GM12865 (cell line): ENCODE measurements around the gene ACTRT2.

Source experiments
- DNase-seq: peaks from one replicate; pipeline ENCODE4 v3.0.0; 2010; ENCODE audit warnings: low read depth
- H3K4me3 ChIP-seq: 2 replicates; pipeline ENCODE4 v1.5.1; 2011; ENCODE audit warnings: mild to moderate bottlenecking, low read depth, low read length, control low read depth
- TF ChIP-seq, protein P1 (sequence below): IDR thresholded peaks from 2 replicates; pipeline ENCODE4 v1.5.1; 2011; ENCODE audit warnings: low read length, control low read depth, low read depth, inconsistent platforms; ENCODE audit not compliant: insufficient read depth; ENCODE audit errors: missing control alignments

ACTRT2 gene

DNA sequence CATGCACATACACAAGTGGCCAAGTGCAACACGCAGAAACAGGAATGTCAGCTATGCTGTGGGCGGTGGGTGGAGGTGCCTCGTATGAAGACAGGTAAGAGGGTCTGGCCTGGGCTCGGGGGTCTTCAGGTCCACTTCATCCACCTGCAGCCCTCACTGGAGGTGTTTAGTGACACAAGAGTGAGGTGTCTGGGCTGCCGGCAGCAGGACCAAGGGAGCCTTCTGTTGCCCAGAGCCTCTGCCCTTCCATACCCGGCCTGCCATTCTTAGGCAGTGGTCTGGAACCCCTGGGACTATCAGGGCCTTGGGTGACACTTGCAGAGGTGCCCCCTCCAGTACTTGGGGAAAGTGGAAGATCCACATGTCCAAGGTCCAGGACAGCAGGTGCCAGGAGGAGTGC lies 21.7 kb upstream of the ACTRT2 start:
- TF ChIP-seq, protein P1, sequence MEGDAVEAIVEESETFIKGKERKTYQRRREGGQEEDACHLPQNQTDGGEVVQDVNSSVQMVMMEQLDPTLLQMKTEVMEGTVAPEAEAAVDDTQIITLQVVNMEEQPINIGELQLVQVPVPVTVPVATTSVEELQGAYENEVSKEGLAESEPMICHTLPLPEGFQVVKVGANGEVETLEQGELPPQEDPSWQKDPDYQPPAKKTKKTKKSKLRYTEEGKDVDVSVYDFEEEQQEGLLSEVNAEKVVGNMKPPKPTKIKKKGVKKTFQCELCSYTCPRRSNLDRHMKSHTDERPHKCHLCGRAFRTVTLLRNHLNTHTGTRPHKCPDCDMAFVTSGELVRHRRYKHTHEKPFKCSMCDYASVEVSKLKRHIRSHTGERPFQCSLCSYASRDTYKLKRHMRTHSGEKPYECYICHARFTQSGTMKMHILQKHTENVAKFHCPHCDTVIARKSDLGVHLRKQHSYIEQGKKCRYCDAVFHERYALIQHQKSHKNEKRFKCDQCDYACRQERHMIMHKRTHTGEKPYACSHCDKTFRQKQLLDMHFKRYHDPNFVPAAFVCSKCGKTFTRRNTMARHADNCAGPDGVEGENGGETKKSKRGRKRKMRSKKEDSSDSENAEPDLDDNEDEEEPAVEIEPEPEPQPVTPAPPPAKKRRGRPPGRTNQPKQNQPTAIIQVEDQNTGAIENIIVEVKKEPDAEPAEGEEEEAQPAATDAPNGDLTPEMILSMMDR, result no peak
- DNase-seq, result no peak
- no peak overlapping the region for H3K4me3 ChIP-seq

DNA sequence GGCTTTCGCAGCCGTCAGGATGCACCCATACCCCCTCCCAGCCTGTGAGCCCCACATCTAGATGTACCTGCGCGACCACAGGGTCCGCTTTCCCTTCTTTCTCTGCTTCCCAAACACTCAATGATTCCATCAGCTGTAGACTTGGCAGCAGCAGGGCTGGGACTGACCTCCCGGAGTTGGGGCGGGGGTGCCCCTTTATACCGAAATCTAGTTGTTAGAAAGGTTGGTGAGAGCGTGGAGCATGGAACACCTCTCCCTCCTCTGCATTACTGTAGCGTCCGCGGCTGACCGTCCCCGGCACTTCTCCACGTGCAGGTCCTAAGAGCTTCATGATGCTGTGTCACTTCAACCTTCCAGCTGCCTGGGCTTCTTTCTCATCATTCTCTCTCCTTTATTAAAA lies 21.1 kb upstream of the ACTRT2 start:
- DNase-seq, result no peak
- no peak overlapping the region for H3K4me3 ChIP-seq
- TF ChIP-seq, protein P1, result no peak

DNA sequence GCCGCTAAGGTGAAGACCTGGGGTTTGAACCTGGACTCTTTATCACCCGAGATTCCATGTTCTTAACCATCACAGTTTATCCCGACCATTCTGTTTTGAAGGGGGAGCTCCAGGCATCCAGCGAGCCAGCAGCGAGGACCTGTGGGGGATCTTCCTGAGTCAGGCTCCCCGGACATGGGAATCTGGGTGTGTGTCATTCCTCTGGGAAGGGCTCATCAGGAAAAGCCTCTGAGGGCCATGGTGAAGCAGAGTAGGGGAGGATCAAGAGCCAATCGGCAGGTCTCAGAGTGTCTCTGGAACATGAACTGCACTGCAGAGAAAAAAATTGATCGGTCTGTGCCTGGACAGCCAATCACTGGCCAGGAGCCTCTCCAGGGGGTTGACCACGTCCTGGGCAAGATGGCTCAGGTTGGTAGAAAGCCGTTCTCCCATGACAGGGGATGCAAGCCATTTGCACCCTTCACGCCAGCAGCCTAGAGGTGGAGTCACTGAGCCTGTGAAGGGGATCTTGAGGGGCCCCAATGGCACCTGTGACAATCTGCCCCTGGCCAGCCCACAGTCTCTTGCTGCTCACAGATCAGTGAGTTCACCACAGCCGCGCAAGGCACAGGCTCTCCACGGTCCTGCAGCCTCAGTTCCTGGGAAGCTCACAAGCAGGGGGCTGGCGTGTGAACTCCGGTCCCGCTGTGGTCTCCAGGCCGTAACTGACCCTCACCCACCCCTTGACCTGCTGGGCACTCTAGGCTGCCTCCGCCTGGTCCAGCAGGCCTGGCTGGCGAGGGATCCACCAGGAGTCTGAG lies 20.4 kb upstream of the ACTRT2 start:
- H3K4me3 ChIP-seq, result no peak overlapping the region
- TF ChIP-seq, protein P1, result no peak
- no peak for DNase-seq

DNA sequence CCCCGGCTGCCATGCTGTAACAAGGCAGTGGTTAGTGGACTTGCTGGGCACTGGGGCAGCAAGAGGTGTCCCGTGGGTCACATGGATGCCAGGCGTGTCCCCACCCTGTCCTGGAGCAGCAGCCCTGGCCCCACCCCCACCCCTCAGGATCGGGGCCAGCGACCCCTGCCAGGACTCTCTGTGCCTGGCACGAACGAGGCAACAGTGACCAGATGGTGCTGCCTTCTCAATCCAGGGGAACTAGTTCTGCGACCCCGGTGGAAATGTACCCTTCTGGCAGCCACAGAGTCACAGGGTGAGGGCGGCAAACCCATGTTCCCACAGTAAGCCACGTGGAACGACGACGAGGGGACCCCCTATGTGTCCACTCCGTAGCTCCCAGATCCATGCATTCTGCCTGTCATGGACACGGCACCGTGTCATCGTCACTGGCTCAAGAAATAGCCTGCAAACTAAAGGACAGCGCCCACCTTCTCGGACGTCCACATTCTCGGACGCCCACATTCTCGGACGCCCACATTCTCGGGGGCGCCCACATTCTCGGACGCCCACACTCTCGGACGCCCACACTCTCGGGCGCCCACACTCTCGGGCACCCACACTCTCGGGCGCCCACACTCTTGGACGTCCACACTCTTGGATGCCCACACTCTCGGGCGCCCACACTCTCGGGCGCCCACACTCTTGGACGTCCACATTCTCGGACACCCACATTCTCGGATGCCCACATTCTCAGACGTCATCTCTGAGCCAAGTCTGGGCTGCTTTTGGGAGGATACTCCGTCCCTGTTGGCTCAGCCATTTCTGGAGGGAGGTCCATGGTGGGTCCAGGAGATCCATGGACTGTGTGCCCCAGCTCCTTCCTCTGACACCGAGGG lies 19.6 kb upstream of the ACTRT2 start:
- TF ChIP-seq, protein P1, result no peak
- no peak overlapping the region for H3K4me3 ChIP-seq
- DNase-seq, result no peak

DNA sequence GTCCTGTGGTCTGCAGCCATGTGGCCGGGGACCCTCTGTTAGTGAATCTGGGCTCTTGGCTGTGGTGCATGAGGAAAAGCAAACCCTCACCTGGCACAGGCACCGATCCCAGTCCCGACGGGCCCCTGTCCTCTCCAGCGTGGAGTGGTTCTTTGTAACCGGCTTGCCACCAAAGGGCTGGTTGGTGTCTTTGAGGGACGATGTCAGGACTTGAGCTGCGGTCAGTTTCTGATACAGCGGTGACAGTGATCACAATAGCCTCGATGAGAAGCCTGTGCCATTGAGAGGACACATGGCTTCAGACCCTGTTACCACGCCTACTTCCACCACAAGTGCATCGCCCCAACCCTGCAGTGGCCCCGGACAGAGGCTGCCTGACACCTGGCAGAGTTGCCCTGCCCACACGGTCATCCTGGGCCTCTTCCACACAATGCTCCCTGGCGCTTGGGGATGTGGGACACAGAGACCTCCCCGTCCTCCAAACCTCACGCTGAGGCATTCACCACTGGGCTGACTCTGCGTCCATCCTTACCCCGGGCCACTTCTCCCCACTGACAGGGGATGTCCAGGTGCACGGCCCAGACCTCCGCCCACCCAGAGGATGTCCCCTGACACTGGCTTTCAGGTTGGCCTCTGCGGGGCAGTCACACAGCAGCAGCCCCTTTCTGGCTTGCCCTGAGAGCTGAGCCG lies 18.8 kb upstream of the ACTRT2 start:
- H3K4me3 ChIP-seq, result no peak overlapping the region
- TF ChIP-seq, protein P1, result no peak
- no peak for DNase-seq

DNA sequence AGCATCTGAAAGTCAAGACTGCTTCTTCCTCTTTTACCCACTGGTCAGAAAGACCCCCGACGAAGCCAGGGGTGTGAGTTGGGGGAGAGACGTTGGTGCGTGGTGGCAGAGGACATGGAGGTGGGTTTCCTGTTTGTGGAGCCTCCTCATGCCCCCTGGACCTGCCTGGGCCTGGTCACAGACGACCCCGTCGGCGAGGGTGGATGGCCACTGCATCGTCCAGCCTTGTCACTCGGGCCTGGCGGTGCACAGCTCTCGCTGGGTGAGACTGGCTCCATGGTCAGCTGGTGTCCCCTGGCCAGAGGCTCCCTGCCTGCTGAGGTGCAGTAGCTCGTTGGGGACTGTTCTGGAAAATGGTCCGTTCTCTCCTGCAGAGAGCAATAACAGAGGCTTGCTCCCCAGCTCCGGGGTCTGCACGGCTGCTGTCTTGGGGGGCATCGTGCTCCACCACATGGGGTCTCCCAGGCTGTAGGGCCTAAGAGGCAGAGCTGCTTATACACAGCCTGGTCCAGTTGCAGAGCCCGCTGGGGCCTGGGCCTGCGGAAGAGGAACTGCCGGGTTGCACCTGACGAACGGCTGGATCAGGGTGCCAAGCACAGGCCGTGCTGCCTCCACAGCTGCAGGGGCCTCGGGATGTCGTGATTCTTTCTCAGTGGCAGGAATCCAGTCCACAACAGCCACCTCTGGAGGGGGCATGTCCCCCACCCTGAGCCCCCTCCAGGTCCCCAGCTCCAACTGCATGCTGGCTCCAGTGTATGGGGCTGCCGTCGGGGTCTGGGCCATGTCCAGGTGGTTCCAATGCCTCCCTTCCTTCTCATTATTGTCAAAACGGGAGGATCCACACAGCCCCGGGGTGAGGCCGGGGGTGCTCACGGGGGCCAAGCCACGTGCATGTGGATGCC lies 18.0 kb upstream of the ACTRT2 start:
- no peak for DNase-seq
- TF ChIP-seq, protein P1, result no peak
- H3K4me3 ChIP-seq, result no peak overlapping the region
